Measurements from ENCODE around the gene PHF21B. TPM values are rescaled to one million over a fixed set of nuclear protein-coding genes. Genes with fewer than 3 reads are reported as not detected.
"Not testable (repeated sequence)": the region's sequence is repeated elsewhere in the genome, so short reads cannot be mapped to it uniquely, and the experiment has no call there.

The PHF21B gene
- total RNA-seq, 2 experiments from 2014 or later = not detected

DNA sequence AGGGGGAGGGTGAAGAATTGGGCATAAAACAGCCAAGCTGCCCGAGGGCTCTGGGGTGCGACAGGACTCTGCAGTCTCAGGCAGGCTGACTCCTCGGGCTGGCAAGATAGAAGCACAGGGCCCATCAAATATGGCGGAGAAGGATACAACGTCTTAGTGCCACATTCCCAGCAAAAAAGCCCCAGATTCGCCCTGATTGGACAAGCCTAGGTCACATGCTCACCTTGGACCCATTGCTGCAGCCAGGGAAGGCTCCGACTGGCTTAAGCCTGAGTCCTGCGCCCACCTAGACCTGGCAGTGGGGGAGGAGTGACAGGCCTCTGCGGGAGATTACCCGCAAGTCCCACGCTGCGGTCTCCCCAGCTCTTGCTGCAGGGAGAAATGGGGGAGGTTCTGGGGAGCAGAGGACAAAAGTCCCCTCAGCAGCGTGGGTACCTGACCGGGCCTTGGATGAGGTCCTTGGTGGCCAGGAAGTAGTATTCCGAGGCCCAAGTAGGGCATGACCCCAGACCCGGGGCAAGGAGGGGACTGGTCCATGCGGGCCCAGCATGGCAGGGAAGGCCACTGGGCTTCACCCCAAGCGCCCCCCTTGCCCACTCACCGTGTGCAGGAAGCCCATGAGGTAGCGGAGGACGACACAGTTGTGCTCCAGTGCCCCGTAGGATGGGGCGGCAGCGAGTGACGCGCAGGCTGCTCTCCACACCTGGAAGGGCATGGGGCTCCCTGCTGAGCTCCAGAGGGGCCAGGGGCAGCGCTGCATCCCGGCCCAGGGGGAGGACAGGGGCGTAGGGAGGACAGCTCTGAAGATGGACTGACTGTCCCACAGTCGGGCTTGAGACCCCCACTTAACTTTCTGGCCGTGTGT is 144.4 kb downstream of the PHF21B start:
- intact Hi-C loops (cut with micrococcal nuclease) = no loop called here
- Mint-ChIP-seq H3K27ac (no peak overlapping the region), H3K4me1 (ENCODE audit: low read depth) (no peaks in the 10 kb centered on the region), H3K27me3 (ENCODE audit: low read depth) (no peaks in the 10 kb centered on the region), H3K9me3 (no peaks in the 10 kb centered on the region), H3K36me3 (ENCODE audit: low read depth) (no peaks in the 10 kb centered on the region), H3K4me3 (no peak overlapping the region)
- DNase-seq = no peak
- CTCF ChIA-PET = no interaction called here

DNA sequence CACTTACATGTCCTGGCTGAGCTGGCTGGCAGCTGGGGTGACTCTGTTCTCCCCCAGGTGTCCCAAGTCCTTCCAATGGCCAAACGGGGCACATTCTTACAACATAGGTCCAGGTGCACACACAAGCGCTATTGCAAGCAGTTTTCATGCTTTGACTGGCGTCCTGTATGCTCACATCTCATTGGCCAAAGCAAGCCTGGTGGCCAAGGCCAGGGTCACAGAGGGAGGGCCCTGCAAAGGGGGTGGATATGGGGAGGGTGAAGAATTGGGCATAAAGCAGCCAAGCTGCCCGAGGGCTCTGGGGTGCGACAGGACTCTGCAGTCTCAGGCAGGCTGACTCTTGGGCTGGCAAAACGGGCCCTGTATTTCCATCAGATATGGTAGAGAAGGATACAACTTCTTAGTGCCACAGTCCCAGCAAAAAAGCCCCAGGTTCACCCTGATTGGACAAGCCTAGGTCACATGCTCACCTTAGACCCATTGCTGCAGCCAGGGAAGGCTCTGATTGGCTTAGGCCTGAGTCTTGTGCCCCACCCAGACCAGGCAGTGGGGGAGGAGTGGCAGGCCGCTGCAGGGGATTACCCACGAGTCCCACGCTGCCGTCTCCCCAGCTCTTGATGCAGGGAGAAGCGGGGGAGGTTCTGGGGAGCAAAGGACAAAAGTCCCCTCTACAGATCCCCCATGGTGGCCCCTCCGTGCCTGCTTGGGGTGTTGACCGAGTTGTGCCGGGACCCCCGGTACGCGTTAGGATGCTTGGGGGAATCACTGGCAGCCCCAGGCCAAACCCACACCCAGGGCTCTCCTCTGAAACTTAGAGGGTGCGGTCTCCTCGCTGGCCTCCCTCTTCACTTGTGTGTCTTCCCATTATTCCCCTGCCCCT is 146.6 kb downstream of the PHF21B start:
- H3K4me1 Mint-ChIP-seq (ENCODE audit: low read depth) = no peaks in the 10 kb centered on the region

DNA sequence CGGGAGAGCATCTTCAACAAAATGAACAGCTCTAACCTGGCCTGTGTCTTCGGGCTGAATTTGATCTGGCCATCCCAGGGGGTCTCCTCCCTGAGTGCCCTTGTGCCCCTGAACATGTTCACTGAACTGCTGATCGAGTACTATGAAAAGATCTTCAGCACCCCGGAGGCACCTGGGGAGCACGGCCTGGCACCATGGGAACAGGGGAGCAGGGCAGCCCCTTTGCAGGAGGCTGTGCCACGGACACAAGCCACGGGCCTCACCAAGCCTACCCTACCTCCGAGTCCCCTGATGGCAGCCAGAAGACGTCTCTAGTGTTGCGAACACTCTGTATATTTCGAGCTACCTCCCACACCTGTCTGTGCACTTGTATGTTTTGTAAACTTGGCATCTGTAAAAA is 147.5 kb downstream of the PHF21B start:
- Mint-ChIP-seq H3K4me1 (ENCODE audit: low read depth) (no peaks in the 10 kb centered on the region), H3K27me3 (ENCODE audit: low read depth) (no peaks in the 10 kb centered on the region), H3K4me3 (no peak overlapping the region), H3K9me3 (no peaks in the 10 kb centered on the region), H3K27ac (no peak overlapping the region), H3K36me3 (ENCODE audit: low read depth) (no peaks in the 10 kb centered on the region)
- intact Hi-C loops (cut with micrococcal nuclease) = no loop called here
- no peak for DNase-seq
- CTCF ChIA-PET = no interaction called here

More for the DNA sequence above, 146.6 kb downstream of the PHF21B start:
- CTCF ChIA-PET = no interaction called here
- Mint-ChIP-seq H3K27me3 (ENCODE audit: low read depth) (no peaks in the 10 kb centered on the region), H3K9me3 (no peaks in the 10 kb centered on the region), H3K4me3 (no peak overlapping the region), H3K36me3 (ENCODE audit: low read depth) (no peaks in the 10 kb centered on the region), H3K27ac (no peak overlapping the region)
- no peak for DNase-seq
- intact Hi-C loops (cut with micrococcal nuclease) = no loop called here

DNA sequence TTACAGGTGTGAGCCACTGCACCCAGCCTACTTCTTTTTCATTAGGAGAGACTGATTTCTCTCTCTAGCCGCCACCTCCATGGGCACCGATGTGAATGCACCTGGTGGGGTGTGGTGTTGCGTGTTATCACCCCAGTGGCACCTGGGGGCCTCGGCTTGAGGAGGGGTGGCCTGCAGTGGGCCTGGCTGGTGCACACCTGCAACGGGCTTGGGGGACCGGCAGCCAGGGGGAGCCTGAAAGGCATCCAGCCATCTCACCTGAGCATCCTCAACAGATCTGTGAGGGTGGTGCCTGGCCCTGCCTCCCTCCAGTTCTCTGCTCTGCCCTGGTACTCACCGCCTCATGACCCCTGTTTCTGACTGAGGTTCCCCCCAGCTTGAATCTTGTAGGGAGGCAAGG is 148.6 kb downstream of the PHF21B start:
- H3K27me3 Mint-ChIP-seq (ENCODE audit: low read depth) = no peaks in the 10 kb centered on the region
- DNase-seq = no peak
- H3K4me1 Mint-ChIP-seq (ENCODE audit: low read depth) = no peaks in the 10 kb centered on the region
- no peaks in the 10 kb centered on the region for H3K36me3 Mint-ChIP-seq (ENCODE audit: low read depth)
- intact Hi-C loops (cut with micrococcal nuclease) = no loop called here
- no peaks in the 10 kb centered on the region for H3K9me3 Mint-ChIP-seq
- H3K4me3 Mint-ChIP-seq = no peak overlapping the region
- no peak overlapping the region for H3K27ac Mint-ChIP-seq
- CTCF ChIA-PET = no interaction called here

DNA sequence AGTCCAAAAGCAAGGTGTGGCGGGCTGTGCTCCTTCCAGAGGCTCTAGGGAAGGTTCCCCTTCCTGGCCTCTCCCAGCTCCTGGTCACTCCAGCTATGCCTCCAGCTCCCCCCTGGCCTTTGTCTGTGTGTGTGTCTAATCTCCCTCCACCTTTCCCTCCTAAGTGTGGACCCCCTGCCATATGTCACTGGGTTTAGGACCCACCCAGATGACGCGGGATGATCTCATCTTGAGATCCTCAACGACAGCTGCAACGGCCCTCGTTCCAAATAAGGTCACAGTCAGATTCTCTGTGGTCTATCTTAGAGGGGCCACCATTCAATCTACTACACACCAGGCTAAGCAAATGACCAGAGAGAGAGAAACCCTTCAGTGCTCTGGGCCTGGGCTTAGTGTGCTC is 149.5 kb downstream of the PHF21B start:
- no peak overlapping the region for H3K4me3 Mint-ChIP-seq
- no peak for DNase-seq
- H3K36me3 Mint-ChIP-seq (ENCODE audit: low read depth) = no peaks in the 10 kb centered on the region
- H3K27me3 Mint-ChIP-seq (ENCODE audit: low read depth) = no peaks in the 10 kb centered on the region
- CTCF ChIA-PET = no interaction called here
- intact Hi-C loops (cut with micrococcal nuclease) = no loop called here
- no peaks in the 10 kb centered on the region for H3K9me3 Mint-ChIP-seq
- peaks cover 2% of the 10 kb centered on the region for H3K4me1 Mint-ChIP-seq (ENCODE audit: low read depth)
- no peak overlapping the region for H3K27ac Mint-ChIP-seq

DNA sequence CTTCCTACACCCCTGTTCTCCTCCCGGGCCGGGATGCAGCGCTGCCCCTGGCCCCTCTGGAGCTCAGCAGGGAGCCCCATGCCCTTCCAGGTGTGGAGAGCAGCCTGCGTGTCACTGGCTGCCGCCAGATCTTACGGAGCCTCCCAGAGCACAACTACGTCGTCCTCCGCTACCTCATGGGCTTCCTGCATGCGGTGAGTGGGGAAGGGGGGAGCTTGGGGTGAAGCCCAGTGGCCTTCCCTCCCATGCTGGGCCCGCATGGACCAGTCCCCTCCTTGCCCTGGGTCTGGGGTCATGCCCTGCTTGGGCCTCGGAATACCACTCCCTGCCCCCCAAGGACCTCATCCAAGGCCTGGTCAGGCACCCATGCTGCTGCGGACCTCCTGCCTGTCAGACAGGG is 150.2 kb downstream of the PHF21B start:
- no peak for DNase-seq
- Mint-ChIP-seq H3K4me1 (ENCODE audit: low read depth) (peaks cover 2% of the 10 kb centered on the region), H3K36me3 (ENCODE audit: low read depth) (no peaks in the 10 kb centered on the region), H3K27me3 (ENCODE audit: low read depth) (no peaks in the 10 kb centered on the region), H3K9me3 (no peaks in the 10 kb centered on the region), H3K27ac (no peak overlapping the region), H3K4me3 (no peak overlapping the region)
- CTCF ChIA-PET = no interaction called here
- intact Hi-C loops (cut with micrococcal nuclease) = no loop called here

DNA sequence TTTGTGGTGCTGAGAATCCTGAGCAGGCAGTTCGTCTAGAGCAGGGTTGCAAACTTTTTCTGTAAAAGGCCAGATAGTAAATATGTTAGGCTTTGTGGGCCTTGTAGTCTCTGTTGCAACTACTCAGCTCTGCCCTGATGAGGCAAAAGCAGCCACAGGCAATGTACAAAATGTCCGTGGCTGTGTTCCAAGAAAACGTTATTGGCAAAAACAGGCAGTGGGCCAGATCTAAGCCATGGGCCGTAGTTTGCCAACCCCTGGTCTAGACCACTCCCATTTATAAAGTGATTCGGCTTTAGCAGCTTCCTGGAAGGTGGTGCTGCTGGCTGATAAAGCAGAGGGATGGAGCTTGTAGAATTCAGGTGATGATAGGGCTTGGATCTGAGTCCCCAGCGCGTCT is 151.0 kb downstream of the PHF21B start:
- H3K9me3 Mint-ChIP-seq; H3K27ac Mint-ChIP-seq; H3K36me3 Mint-ChIP-seq (ENCODE audit: low read depth); H3K27me3 Mint-ChIP-seq (ENCODE audit: low read depth); DNase-seq; intact Hi-C loops (cut with micrococcal nuclease); H3K4me3 Mint-ChIP-seq; H3K4me1 Mint-ChIP-seq (ENCODE audit: low read depth); CTCF ChIA-PET: not testable (repeated sequence)

DNA sequence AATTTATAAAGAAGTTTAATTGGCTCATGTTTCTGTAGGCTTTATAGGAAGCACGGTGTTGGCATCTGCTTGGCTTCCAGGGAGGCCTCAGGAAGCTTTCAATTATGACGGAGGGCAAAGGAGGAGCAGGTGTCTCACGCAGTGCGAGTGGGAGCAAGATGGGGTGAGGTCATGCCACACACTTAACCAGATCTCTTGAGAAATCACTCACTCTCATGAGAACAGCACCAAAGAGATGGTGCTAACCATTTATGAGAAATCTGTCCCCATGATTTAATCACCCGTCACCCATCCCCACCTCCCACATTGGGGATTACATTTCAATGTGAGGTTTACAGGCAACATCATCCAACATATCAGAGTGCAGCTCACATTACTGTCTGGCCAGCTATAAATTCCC is 153.9 kb downstream of the PHF21B start:
- intact Hi-C loops (cut with micrococcal nuclease) = no loop called here
- peak; percentile 9 for DNase-seq

DNA sequence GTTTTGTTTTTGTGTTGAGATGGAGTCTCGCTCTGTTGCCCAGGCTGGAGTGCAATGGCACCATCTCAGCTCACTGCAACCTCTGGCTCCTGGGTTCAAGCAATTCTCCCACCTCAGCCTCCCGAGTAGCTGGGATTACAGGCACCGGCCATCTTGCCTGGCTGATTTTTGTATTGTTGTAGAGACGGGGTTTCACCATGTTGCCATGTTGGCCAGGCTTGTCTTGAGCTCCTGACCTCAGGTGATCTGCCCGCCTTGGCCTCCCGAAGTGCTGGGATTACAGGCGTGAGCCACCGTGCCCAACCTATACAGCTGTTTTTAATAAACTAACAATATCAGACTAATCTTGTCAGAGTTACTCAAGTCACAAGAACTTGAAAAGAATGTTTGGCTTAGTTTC is 155.2 kb downstream of the PHF21B start:
- H3K27ac Mint-ChIP-seq; CTCF ChIA-PET; DNase-seq; H3K9me3 Mint-ChIP-seq; intact Hi-C loops (cut with micrococcal nuclease); H3K36me3 Mint-ChIP-seq (ENCODE audit: low read depth); H3K4me3 Mint-ChIP-seq; H3K27me3 Mint-ChIP-seq (ENCODE audit: low read depth): not testable (repeated sequence)
- H3K4me1 Mint-ChIP-seq (ENCODE audit: low read depth) = peaks cover 10% of the 10 kb centered on the region

More for the DNA sequence above, 153.9 kb downstream of the PHF21B start:
- no peak overlapping the region for H3K27ac Mint-ChIP-seq
- CTCF ChIA-PET = no interaction called here
- no peak overlapping the region for H3K4me3 Mint-ChIP-seq
- H3K4me1 Mint-ChIP-seq (ENCODE audit: low read depth) = peaks cover 10% of the 10 kb centered on the region
- no peaks in the 10 kb centered on the region for H3K36me3 Mint-ChIP-seq (ENCODE audit: low read depth)
- H3K9me3 Mint-ChIP-seq = no peaks in the 10 kb centered on the region
- H3K27me3 Mint-ChIP-seq (ENCODE audit: low read depth) = no peaks in the 10 kb centered on the region

DNA sequence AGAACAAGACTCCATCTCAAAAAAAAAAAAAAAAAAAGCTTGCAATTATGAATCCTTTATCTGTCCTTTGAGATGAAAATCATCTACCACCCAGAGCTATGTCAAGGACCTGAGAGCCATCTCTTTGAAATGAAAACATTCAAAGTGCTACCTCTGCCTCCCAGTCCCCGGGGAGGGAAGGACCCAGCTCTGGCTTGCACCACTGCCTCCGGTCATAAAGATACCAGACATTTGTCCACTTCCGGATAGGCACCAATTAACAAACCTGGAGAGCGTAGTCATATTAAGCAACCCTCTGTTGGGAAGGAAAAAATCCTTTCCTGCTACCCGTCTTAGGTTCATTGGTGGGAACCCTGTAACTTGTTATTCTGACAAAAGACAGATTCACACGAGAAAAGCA is 158.9 kb downstream of the PHF21B start:
- intact Hi-C loops (cut with micrococcal nuclease) = no loop called here
- H3K27me3 Mint-ChIP-seq (ENCODE audit: low read depth) = no peaks in the 10 kb centered on the region

DNA sequence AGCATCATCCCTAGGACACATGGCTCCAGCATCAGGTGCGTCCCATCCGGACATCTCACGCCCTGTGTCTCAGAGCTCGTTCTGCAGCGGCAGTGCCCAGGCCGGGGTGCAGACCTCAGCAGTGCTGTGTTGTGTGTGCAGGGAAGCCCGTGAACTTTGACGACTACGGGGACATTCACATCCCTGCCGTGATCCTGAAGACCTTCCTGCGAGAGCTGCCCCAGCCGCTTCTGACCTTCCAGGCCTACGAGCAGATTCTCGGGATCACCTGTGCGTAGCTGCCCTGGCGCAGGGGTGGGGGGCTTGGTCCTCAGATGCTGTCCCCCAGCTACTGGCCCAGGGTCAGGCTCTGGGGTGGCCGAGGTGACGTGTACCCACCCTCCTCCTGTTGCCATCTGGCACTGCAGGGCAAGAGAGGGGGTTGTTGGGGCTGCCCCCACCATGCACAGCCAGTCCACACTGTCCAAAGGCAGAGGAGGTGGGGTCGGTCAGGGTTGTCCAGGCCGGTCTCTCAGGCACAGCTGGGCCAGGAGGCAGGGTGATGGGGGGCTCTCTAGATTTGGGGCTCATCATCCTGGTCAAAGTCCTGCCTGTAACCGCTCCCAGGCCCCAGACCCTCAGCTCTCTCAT is 160.9 kb downstream of the PHF21B start:
- peaks cover 3% of the 10 kb centered on the region for H3K9me3 Mint-ChIP-seq
- DNase-seq = no peak
- H3K36me3 Mint-ChIP-seq (ENCODE audit: low read depth) = no peaks in the 10 kb centered on the region
- no peak overlapping the region for H3K4me3 Mint-ChIP-seq
- H3K27ac Mint-ChIP-seq = no peak overlapping the region
- peaks cover 4% of the 10 kb centered on the region for H3K4me1 Mint-ChIP-seq (ENCODE audit: low read depth)
- intact Hi-C loops (cut with micrococcal nuclease) = no loop called here
- CTCF ChIA-PET = no interaction called here
- H3K27me3 Mint-ChIP-seq (ENCODE audit: low read depth) = no peaks in the 10 kb centered on the region

More for the DNA sequence above, 158.9 kb downstream of the PHF21B start:
- H3K27ac Mint-ChIP-seq = no peak overlapping the region
- no peaks in the 10 kb centered on the region for H3K9me3 Mint-ChIP-seq
- CTCF ChIA-PET = interaction anchor here (0.7 kb wide), 1 partner anchor 17 kb away, joined by 3 read pairs; no protein-coding TSS in a partner anchor
- H3K36me3 Mint-ChIP-seq (ENCODE audit: low read depth) = no peaks in the 10 kb centered on the region
- no peak for DNase-seq
- no peak overlapping the region for H3K4me3 Mint-ChIP-seq
- H3K4me1 Mint-ChIP-seq (ENCODE audit: low read depth) = peaks cover 10% of the 10 kb centered on the region

DNA sequence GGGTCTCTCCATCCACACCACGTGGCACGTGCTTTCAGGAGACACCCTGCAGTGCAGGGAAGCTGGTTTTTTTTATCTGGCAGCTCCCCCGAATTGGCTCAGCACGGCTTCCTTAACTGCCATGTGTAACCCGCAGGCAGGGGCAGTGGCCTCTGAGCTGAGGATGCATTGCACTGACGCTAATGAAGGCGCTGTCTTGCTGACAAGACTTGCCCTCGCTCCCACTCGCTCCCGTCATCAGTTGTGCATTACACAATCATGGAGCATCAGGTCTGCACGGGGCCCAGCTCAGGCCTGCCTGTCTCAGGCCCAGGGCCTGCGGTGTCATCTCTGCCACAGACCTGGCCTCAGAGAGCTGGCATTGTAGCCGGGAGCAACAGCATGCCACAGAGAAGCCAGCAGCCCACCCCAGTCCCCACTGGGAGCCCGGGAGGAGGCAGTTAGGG is 161.5 kb downstream of the PHF21B start:
- intact Hi-C loops (cut with micrococcal nuclease) = no loop called here
- CTCF ChIA-PET = no interaction called here
- Mint-ChIP-seq H3K27ac (no peak overlapping the region), H3K9me3 (peaks cover 3% of the 10 kb centered on the region), H3K36me3 (ENCODE audit: low read depth) (no peaks in the 10 kb centered on the region), H3K27me3 (ENCODE audit: low read depth) (no peaks in the 10 kb centered on the region), H3K4me1 (ENCODE audit: low read depth) (peaks cover 3% of the 10 kb centered on the region), H3K4me3 (no peak overlapping the region)
- no peak for DNase-seq

All from activated naive CD4-positive, alpha-beta T cell treated with anti-CD3 and anti-CD28 coated beads for 36 hours (primary cell).